Measurements from ENCODE around the gene PROCA1. TPM values are rescaled to one million over a fixed set of nuclear protein-coding genes. Genes with fewer than 3 reads are reported as not detected.

Gene PROCA1
- total and polyA plus RNA-seq, 2 of the 13 experiments (the other 11 are each of a cell fraction or from before 2014, with no cell fraction given), result 0.73 to 1.5 TPM

GRCh38 chr17:28710861-28711722 lies 596 bp downstream of the PROCA1 start (continued):
- TF ChIP-seq XBP1 (CRISPR knock-in tag; IDR thresholded peaks at IDR 0.05) (no peak), GRHL1 (CRISPR knock-in tag; conservative IDR thresholded peaks at IDR 0.05) (no peak), SP2 (CRISPR knock-in tag; IDR thresholded peaks at IDR 0.05) (peak; percentile 77), ZNF143 (CRISPR knock-in tag; IDR thresholded peaks at IDR 0.05) (peak; percentile 46), MEIS2 (CRISPR knock-in tag; IDR thresholded peaks at IDR 0.05) (peak; percentile 50; the same call in 1 of the 2 replicates), CSRNP1 (CRISPR knock-in tag; IDR thresholded peaks at IDR 0.05) (no peak; the same call in 1 of the 2 replicates), ZNF407 (CRISPR knock-in tag; IDR thresholded peaks at IDR 0.05; ENCODE audit: not compliant biosample characterization) (peak; percentile 80), TCF12 (IDR thresholded peaks at IDR 0.05) (no peak), TCF12 (CRISPR knock-in tag; IDR thresholded peaks at IDR 0.05) (0 out of 2 replicates have a peak, but pooled peaks have one; percentile 12), GLI4 (CRISPR knock-in tag; IDR thresholded peaks at IDR 0.05; ENCODE audit: borderline replicate concordance) (peak; percentile 35; the same call in 1 of the 2 replicates), ATF1 (CRISPR knock-in tag; IDR thresholded peaks at IDR 0.05) (no peak), SP5 (CRISPR knock-in tag; IDR thresholded peaks at IDR 0.05; ENCODE audit: borderline replicate concordance, low read depth) (peak; percentile 45), TBL1XR1 (IDR thresholded peaks at IDR 0.05; ENCODE audit: borderline replicate concordance, low read length, partially characterized antibody) (peak; percentile 24), SRSF1 (optimal IDR thresholded peaks at IDR 0.05; ENCODE audit: low read depth, low read length) (peak; percentile 47), HNRNPK (IDR thresholded peaks at IDR 0.05; ENCODE audit: low read depth, low read length, poor library complexity, severe bottlenecking) (peak; percentile 93)

Data from HepG2 (cell line).